ENCODE data around the gene MREG. TPM values are rescaled to one million over a fixed set of nuclear protein-coding genes. Genes with fewer than 3 reads are reported as not detected.

MREG gene
- total RNA-seq, 1 donor from 2014 or later, result 11.9 TPM

GRCh38 chr2:216052420-216052819 lies 39.1 kb upstream of the MREG start:
- Mint-ChIP-seq H3K4me3 (no peak overlapping the region), H3K9me3 (peaks cover 4% of the 10 kb centered on the region), H3K27ac (no peak overlapping the region), H3K36me3 (peaks cover 8% of the 10 kb centered on the region), H3K27me3 (ENCODE audit: low read depth) (no peaks in the 10 kb centered on the region), H3K4me1 (peaks cover 5% of the 10 kb centered on the region)
- TF ChIP-seq CTCF (IDR thresholded peaks at IDR 0.05; ENCODE audit: unreplicated experiment), result no peak
- DNase-seq (ENCODE audit: low spot score in 2 of 2, unreplicated experiment in 2 of 2), result no peak

GRCh38 chr2:216051350-216051749 lies 38.0 kb upstream of the MREG start:
- Mint-ChIP-seq H3K4me3 (no peak overlapping the region), H3K27ac (no peak overlapping the region), H3K36me3 (peaks cover 8% of the 10 kb centered on the region), H3K9me3 (peaks cover 4% of the 10 kb centered on the region), H3K27me3 (ENCODE audit: low read depth) (no peaks in the 10 kb centered on the region), H3K4me1 (peaks cover 5% of the 10 kb centered on the region)
- no peak for TF ChIP-seq CTCF (IDR thresholded peaks at IDR 0.05; ENCODE audit: unreplicated experiment)
- no peak for DNase-seq (ENCODE audit: low spot score in 2 of 2, unreplicated experiment in 2 of 2)

GRCh38 chr2:216049452-216049851 lies 36.1 kb upstream of the MREG start:
- no peak for TF ChIP-seq CTCF (IDR thresholded peaks at IDR 0.05; ENCODE audit: unreplicated experiment)
- no peaks in the 10 kb centered on the region for H3K4me1 Mint-ChIP-seq
- H3K27ac Mint-ChIP-seq, result no peak overlapping the region
- no peaks in the 10 kb centered on the region for H3K27me3 Mint-ChIP-seq (ENCODE audit: low read depth)
- H3K9me3 Mint-ChIP-seq, result peaks cover 4% of the 10 kb centered on the region
- no peak for DNase-seq (ENCODE audit: low spot score in 2 of 2, unreplicated experiment in 2 of 2)
- no peak overlapping the region for H3K4me3 Mint-ChIP-seq
- peaks cover 5% of the 10 kb centered on the region for H3K36me3 Mint-ChIP-seq

GRCh38 chr2:216047397-216047796 lies 34.0 kb upstream of the MREG start:
- no peak overlapping the region for H3K4me3 Mint-ChIP-seq
- DNase-seq (ENCODE audit: low spot score in 2 of 2, unreplicated experiment in 2 of 2), result no peak
- peaks cover under 1% of the 10 kb centered on the region for H3K9me3 Mint-ChIP-seq
- H3K36me3 Mint-ChIP-seq, result peaks cover 8% of the 10 kb centered on the region
- no peaks in the 10 kb centered on the region for H3K27me3 Mint-ChIP-seq (ENCODE audit: low read depth)
- no peaks in the 10 kb centered on the region for H3K4me1 Mint-ChIP-seq
- H3K27ac Mint-ChIP-seq, result no peak overlapping the region
- TF ChIP-seq CTCF (IDR thresholded peaks at IDR 0.05; ENCODE audit: unreplicated experiment), result no peak

GRCh38 chr2:216044883-216045486 lies 31.6 kb upstream of the MREG start:
- no peak for TF ChIP-seq CTCF (IDR thresholded peaks at IDR 0.05; ENCODE audit: unreplicated experiment)
- H3K27me3 Mint-ChIP-seq (ENCODE audit: low read depth), result no peaks in the 10 kb centered on the region
- no peak overlapping the region for H3K4me3 Mint-ChIP-seq
- peaks cover 6% of the 10 kb centered on the region for H3K36me3 Mint-ChIP-seq
- no peaks in the 10 kb centered on the region for H3K4me1 Mint-ChIP-seq
- no peaks in the 10 kb centered on the region for H3K9me3 Mint-ChIP-seq
- DNase-seq (ENCODE audit: low spot score in 2 of 2, unreplicated experiment in 2 of 2), result no peak
- no peak overlapping the region for H3K27ac Mint-ChIP-seq

GRCh38 chr2:216043949-216044348 lies 30.6 kb upstream of the MREG start:
- Mint-ChIP-seq H3K27me3 (ENCODE audit: low read depth) (no peaks in the 10 kb centered on the region), H3K4me3 (no peak overlapping the region), H3K36me3 (peaks cover 9% of the 10 kb centered on the region), H3K9me3 (no peaks in the 10 kb centered on the region), H3K27ac (no peak overlapping the region), H3K4me1 (no peaks in the 10 kb centered on the region)
- no peak for DNase-seq (ENCODE audit: low spot score in 2 of 2, unreplicated experiment in 2 of 2)
- TF ChIP-seq CTCF (IDR thresholded peaks at IDR 0.05; ENCODE audit: unreplicated experiment), result no peak

Measured in mesothelial cell of epicardium (in vitro differentiated cells).